Neural cell (in vitro differentiated cells): ENCODE measurements around the gene NT5DC3. TPM values are rescaled to one million over a fixed set of nuclear protein-coding genes. Genes with fewer than 3 reads are reported as not detected.

Experiments used
- H2AFZ ChIP-seq: fragments of 200-600, 300-800 bp; sonication (generic), shearing (Covaris generic); 2 replicates; pipeline ENCODE4 v1.6.0; 2014; ENCODE audit warnings: low read depth, mild to moderate bottlenecking, antibody characterized with exemption, low read length, moderate library complexity
- H3F3A ChIP-seq: fragments of 200-600 bp; shearing (Covaris generic); 2 replicates; pipeline ENCODE4 v1.6.1; 2016; ENCODE audit warnings: mild to moderate bottlenecking, moderate library complexity, mixed read lengths, antibody characterized with exemption, low read length; ENCODE audit not compliant: insufficient read depth, poor library complexity, severe bottlenecking
- H3K27ac ChIP-seq: fragments of 200-600, 300-800 bp; sonication (generic), shearing (Covaris generic); 2 replicates; pipeline ENCODE4 v1.5.1; 2014; ENCODE audit warnings: mild to moderate bottlenecking, low read length, moderate library complexity
- H3K27me3 ChIP-seq: fragments of 300-800, 200-600 bp; sonication (generic), shearing (Covaris generic); 2 replicates; pipeline ENCODE4 v1.6.0; 2014; ENCODE audit warnings: mild to moderate bottlenecking, low read depth, low read length, moderate library complexity; ENCODE audit not compliant: insufficient read depth
- H3K36me3 ChIP-seq: fragments of 300-800, 200-600 bp; sonication (generic), shearing (Covaris generic); 2 replicates; pipeline ENCODE4 v1.5.1; 2014; ENCODE audit warnings: mild to moderate bottlenecking, antibody characterized with exemption, low read length, moderate library complexity; ENCODE audit not compliant: insufficient read depth
- H3K4me2 ChIP-seq: fragments of 300-800, 200-600 bp; sonication (generic), shearing (Covaris generic); 2 replicates; pipeline ENCODE4 v1.6.0; 2014; ENCODE audit warnings: mild to moderate bottlenecking, low read length
- H3K4me3 ChIP-seq: fragments of 300-800, 200-600 bp; sonication (generic), shearing (Covaris generic); 2 replicates; pipeline ENCODE4 v1.5.1; 2014; ENCODE audit warnings: mild to moderate bottlenecking, low read length, moderate library complexity
- H3K79me2 ChIP-seq: fragments of 200-600 bp; shearing (Covaris generic); replicated peaks from 2 replicates; pipeline ENCODE4 v1.6.0; 2014; ENCODE audit warnings: mild to moderate bottlenecking, low read length, moderate library complexity; ENCODE audit not compliant: insufficient read depth
- H3K9ac ChIP-seq: fragments of 300-800, 200-600 bp; sonication (generic), shearing (Covaris generic); 2 replicates; pipeline ENCODE4 v1.6.1; 2016; ENCODE audit warnings: mild to moderate bottlenecking, low read length, mixed read lengths
- H3K9me2 ChIP-seq: fragments of 200-600 bp; shearing (Covaris generic); 2 replicates; pipeline ENCODE4 v1.6.1; 2016; ENCODE audit warnings: mild to moderate bottlenecking, low read length, mixed read lengths; ENCODE audit not compliant: insufficient read depth
- H3K9me3 ChIP-seq: fragments of 200-600, 300-800 bp; sonication (generic), shearing (Covaris generic); 2 replicates; pipeline ENCODE4 v1.6.1; 2016; ENCODE audit warnings: mild to moderate bottlenecking, mixed run types, low read length, moderate library complexity, mixed read lengths
- H4K20me1 ChIP-seq: fragments of 200-600 bp; shearing (Covaris generic); 2 replicates; pipeline ENCODE4 v1.6.1; 2016; ENCODE audit warnings: mild to moderate bottlenecking, mixed run types; ENCODE audit not compliant: insufficient read depth
- CTCF ChIP-seq: fragments of 450-650 bp; IDR thresholded peaks from 2 replicates; pipeline ENCODE4 v1.5.1; 2014; ENCODE audit warnings: antibody characterized with exemption, mild to moderate bottlenecking, moderate library complexity; ENCODE audit not compliant: poor library complexity, severe bottlenecking
- EP300 ChIP-seq: fragments of 450-650 bp; conservative IDR thresholded peaks from 2 replicates; pipeline ENCODE4 v1.6.1; 2014; ENCODE audit warnings: antibody characterized with exemption, mild to moderate bottlenecking, moderate library complexity; ENCODE audit not compliant: poor library complexity, severe bottlenecking
- EZH2 ChIP-seq: fragments of 200-600, 300-800 bp; shearing (Covaris generic), sonication (generic); IDR thresholded peaks from 2 replicates; pipeline ENCODE4 v1.6.1; 2014; ENCODE audit warnings: antibody characterized with exemption, low read length, borderline replicate concordance, mild to moderate bottlenecking; ENCODE audit not compliant: insufficient read depth, poor library complexity, severe bottlenecking
- MXI1 ChIP-seq: fragments of 450-650 bp; conservative IDR thresholded peaks from 2 replicates; pipeline ENCODE4 v1.6.1; 2014; ENCODE audit warnings: antibody characterized with exemption, mild to moderate bottlenecking; ENCODE audit not compliant: poor library complexity, severe bottlenecking
- POLR2AphosphoS5 ChIP-seq: IDR thresholded peaks from 2 replicates; pipeline ENCODE4 v1.6.1; 2012
- RAD21 ChIP-seq: fragments of 450-650 bp; conservative IDR thresholded peaks from 2 replicates; pipeline ENCODE4 v1.6.1; 2014; ENCODE audit warnings: antibody characterized with exemption, mild to moderate bottlenecking, moderate library complexity
- SMC3 ChIP-seq: fragments of 450-650 bp; conservative IDR thresholded peaks from 2 replicates; pipeline ENCODE4 v1.6.1; 2014; ENCODE audit warnings: antibody characterized with exemption, mild to moderate bottlenecking, moderate library complexity; ENCODE audit not compliant: poor library complexity
- TAF1 ChIP-seq: IDR thresholded peaks from 2 replicates; pipeline ENCODE4 v1.6.1; 2012; ENCODE audit warnings: low read depth
- polyA plus RNA-seq: library from polyadenylated mRNA; depleted of rRNA; stranded (reverse); fragments of >200 nt; gene quantifications from 2 replicates; pipeline ENCODE4 v1.2.3, GENCODE V29; 2014
- TF ChIP-seq, protein P1 (sequence below): IDR thresholded peaks from 2 replicates; pipeline ENCODE4 v1.6.1; 2012; ENCODE audit warnings: borderline replicate concordance

The NT5DC3 gene
- polyA plus RNA-seq, 1 donor from 2014 or later = 4.0 TPM

- no peaks in the 10 kb centered on the region for H3K9me3 ChIP-seq
- no peaks in the 10 kb centered on the region for H3K79me2 ChIP-seq
- no peaks in the 10 kb centered on the region for H3K27me3 ChIP-seq
- no peaks in the 10 kb centered on the region for H3K36me3 ChIP-seq
- H3K4me3 ChIP-seq = no peak overlapping the region
- TF ChIP-seq EP300 (no peak), CTCF (no peak), TAF1 (no peak), MXI1 (no peak), SMC3 (no peak), EZH2 (no peak), RAD21 (no peak), POLR2AphosphoS5 (no peak)
- TF ChIP-seq, protein P1, sequence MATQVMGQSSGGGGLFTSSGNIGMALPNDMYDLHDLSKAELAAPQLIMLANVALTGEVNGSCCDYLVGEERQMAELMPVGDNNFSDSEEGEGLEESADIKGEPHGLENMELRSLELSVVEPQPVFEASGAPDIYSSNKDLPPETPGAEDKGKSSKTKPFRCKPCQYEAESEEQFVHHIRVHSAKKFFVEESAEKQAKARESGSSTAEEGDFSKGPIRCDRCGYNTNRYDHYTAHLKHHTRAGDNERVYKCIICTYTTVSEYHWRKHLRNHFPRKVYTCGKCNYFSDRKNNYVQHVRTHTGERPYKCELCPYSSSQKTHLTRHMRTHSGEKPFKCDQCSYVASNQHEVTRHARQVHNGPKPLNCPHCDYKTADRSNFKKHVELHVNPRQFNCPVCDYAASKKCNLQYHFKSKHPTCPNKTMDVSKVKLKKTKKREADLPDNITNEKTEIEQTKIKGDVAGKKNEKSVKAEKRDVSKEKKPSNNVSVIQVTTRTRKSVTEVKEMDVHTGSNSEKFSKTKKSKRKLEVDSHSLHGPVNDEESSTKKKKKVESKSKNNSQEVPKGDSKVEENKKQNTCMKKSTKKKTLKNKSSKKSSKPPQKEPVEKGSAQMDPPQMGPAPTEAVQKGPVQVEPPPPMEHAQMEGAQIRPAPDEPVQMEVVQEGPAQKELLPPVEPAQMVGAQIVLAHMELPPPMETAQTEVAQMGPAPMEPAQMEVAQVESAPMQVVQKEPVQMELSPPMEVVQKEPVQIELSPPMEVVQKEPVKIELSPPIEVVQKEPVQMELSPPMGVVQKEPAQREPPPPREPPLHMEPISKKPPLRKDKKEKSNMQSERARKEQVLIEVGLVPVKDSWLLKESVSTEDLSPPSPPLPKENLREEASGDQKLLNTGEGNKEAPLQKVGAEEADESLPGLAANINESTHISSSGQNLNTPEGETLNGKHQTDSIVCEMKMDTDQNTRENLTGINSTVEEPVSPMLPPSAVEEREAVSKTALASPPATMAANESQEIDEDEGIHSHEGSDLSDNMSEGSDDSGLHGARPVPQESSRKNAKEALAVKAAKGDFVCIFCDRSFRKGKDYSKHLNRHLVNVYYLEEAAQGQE = no peak
- H3F3A ChIP-seq = no peaks in the 10 kb centered on the region
- no peak overlapping the region for H3K27ac ChIP-seq
- no peaks in the 10 kb centered on the region for H4K20me1 ChIP-seq
- no peak overlapping the region for H3K4me2 ChIP-seq
- H3K9ac ChIP-seq = no peak overlapping the region
- no peaks in the 10 kb centered on the region for H3K9me2 ChIP-seq
- no peak overlapping the region for H2AFZ ChIP-seq
Measured at GRCh38 chr12:103833891-103834290, 7.1 kb downstream of the NT5DC3 start.

DNA sequence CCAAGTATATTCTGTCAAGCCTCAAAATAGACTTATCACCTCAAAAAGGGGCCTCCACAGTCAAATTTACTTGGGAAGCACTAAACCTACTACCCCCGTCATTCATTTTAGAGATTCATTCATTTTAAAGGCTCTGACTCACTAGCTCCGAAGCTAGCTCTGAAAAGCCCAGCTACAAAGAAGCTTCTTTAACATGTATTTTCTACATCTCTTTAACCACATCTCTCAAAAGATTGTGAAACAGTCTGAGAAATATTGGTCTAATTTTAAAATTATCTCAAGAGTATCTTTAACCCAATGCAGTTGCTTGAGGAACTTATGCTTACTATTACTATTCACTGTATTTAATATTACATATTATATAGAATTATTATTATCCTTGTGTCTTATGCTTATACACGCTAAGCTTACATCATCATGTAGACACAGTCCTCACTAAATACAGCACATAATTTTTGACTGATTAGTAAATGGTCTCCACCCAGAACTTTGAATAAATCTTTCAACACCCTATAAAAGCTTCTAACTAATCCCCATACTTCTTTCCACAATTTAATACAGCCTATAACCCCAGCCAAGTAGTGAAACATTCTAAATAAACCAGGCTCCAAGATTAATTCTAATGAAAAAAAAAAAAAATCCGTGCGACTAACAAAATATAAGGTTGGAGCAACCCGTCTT lies 7.8 kb downstream of the NT5DC3 start:
- Histone ChIP-seq H3K9me3 (no peaks in the 10 kb centered on the region), H2AFZ (no peak overlapping the region), H3K27me3 (no peaks in the 10 kb centered on the region), H3K36me3 (no peaks in the 10 kb centered on the region), H3K4me3 (no peak overlapping the region), H3K9me2 (no peaks in the 10 kb centered on the region), H3K4me2 (no peak overlapping the region), H3F3A (no peaks in the 10 kb centered on the region), H4K20me1 (no peaks in the 10 kb centered on the region), H3K79me2 (no peaks in the 10 kb centered on the region), H3K27ac (no peak overlapping the region), H3K9ac (no peak overlapping the region)
- no peak for TF ChIP-seq EP300
- TF ChIP-seq POLR2AphosphoS5 = no peak
- no peak for TF ChIP-seq CTCF
- no peak for TF ChIP-seq RAD21
- TF ChIP-seq EZH2 = no peak
- no peak for TF ChIP-seq TAF1
- no peak for TF ChIP-seq MXI1
- TF ChIP-seq, protein P1 = no peak
- no peak for TF ChIP-seq SMC3
